GM18499 (cell line): ENCODE results near the gene TBC1D1.
"Not testable (repeated sequence)": the region's sequence is repeated elsewhere in the genome, so short reads cannot be mapped to it uniquely, and the experiment has no call there.

Experiments used
- ATAC-seq: cut with Tn5 transposase; IDR thresholded peaks from one replicate; pipeline ENCODE4 v1.9.1; 2021; ENCODE audit warnings: moderate number of reproducible peaks; ENCODE audit not compliant: insufficient read depth, unreplicated experiment

Gene TBC1D1

GRCh38 chr4:37960679-37961450, 70.0 kb downstream of the TBC1D1 start:
- no peak for ATAC-seq

GRCh38 chr4:37964734-37965457, 74.0 kb downstream of the TBC1D1 start:
- ATAC-seq = no peak

- ATAC-seq = no peak
These were observed 75.2 kb downstream of the TBC1D1 start for GRCh38 chr4:37966044-37966443.

GRCh38 chr4:37967736-37968135, 76.9 kb downstream of the TBC1D1 start:
- no peak for ATAC-seq

GRCh38 chr4:37968747-37969146, 77.9 kb downstream of the TBC1D1 start:
- ATAC-seq = no peak

- no peak for ATAC-seq
These were observed 79.8 kb downstream of the TBC1D1 start for GRCh38 chr4:37970702-37971101.

- no peak for ATAC-seq
These were observed 80.3 kb downstream of the TBC1D1 start for GRCh38 chr4:37971202-37971601.

- no peak for ATAC-seq
These were observed 82.6 kb downstream of the TBC1D1 start for GRCh38 chr4:37973441-37973840.

- ATAC-seq = not testable (repeated sequence)
These were observed 84.5 kb downstream of the TBC1D1 start for GRCh38 chr4:37975321-37975822.

- ATAC-seq = no peak
These were observed 85.6 kb downstream of the TBC1D1 start for GRCh38 chr4:37976507-37976906.

- ATAC-seq = no peak
These were observed 86.1 kb downstream of the TBC1D1 start for GRCh38 chr4:37976991-37977470.

- no peak for ATAC-seq
These were observed 86.8 kb downstream of the TBC1D1 start for GRCh38 chr4:37977471-37978247.

- no peak for ATAC-seq
These were observed 87.5 kb downstream of the TBC1D1 start for GRCh38 chr4:37978248-37978924.

GRCh38 chr4:37980246-37980645, 89.4 kb downstream of the TBC1D1 start:
- ATAC-seq = no peak

- ATAC-seq = no peak
These were observed 90.5 kb downstream of the TBC1D1 start for GRCh38 chr4:37981425-37981824.

GRCh38 chr4:37981844-37982720, 91.2 kb downstream of the TBC1D1 start:
- no peak for ATAC-seq

GRCh38 chr4:37982736-37983135, 91.9 kb downstream of the TBC1D1 start:
- ATAC-seq = no peak

- ATAC-seq = no peak
These were observed 93.1 kb downstream of the TBC1D1 start for GRCh38 chr4:37983951-37984350.

GRCh38 chr4:37985730-37986275, 94.9 kb downstream of the TBC1D1 start:
- ATAC-seq = no peak
